GM12875 (cell line): ENCODE measurements around the gene CHMP4B.

Experiments used
- H3K4me3 ChIP-seq: one replicate; pipeline ENCODE4 v1.5.1; 2011; ENCODE audit warnings: low read depth, low read length, control low read depth
- TF ChIP-seq, protein P1 (sequence below): IDR thresholded peaks from 2 replicates; pipeline ENCODE4 v1.5.1; 2011; ENCODE audit warnings: low read depth, mild to moderate bottlenecking, control low read depth, inconsistent platforms, low read length, moderate library complexity, borderline replicate concordance; ENCODE audit not compliant: insufficient read depth

The CHMP4B gene

DNA sequence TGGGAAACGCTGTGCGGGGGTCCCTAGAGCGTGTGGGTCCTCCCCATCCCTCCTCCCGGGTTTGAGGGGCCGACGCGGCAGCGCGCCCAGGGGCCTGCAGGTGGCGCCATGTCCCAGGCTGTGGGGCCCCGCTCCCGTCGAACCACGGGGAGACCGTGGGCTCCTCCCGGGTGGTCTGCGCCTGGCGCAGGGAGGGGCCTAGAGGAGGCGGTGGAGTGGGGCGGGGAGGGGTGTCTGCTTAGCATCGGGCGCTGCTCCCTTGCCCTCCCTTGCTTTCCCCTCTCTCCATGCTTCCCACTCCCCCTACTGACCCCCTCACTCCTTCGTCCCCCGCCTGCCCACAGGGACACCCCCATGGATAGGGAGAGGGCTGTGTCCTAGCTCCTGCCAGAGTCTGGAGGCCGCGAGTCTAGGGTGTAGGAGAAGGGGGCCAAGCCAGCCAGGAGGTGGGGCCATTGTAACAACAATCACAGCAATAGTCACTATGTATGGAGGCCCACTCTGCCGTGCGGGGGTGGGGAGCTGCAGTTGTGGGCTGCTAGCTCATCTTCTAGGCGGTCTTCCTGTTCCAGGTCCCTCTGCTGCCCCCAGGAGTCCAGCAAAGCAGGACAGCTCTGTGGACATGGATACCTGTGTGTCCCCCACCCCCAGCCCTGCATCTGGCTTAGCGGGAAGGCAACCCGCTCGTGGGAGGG, 51.7 kb downstream of the CHMP4B start:
- H3K4me3 ChIP-seq, result no peak overlapping the region
- TF ChIP-seq, protein P1, sequence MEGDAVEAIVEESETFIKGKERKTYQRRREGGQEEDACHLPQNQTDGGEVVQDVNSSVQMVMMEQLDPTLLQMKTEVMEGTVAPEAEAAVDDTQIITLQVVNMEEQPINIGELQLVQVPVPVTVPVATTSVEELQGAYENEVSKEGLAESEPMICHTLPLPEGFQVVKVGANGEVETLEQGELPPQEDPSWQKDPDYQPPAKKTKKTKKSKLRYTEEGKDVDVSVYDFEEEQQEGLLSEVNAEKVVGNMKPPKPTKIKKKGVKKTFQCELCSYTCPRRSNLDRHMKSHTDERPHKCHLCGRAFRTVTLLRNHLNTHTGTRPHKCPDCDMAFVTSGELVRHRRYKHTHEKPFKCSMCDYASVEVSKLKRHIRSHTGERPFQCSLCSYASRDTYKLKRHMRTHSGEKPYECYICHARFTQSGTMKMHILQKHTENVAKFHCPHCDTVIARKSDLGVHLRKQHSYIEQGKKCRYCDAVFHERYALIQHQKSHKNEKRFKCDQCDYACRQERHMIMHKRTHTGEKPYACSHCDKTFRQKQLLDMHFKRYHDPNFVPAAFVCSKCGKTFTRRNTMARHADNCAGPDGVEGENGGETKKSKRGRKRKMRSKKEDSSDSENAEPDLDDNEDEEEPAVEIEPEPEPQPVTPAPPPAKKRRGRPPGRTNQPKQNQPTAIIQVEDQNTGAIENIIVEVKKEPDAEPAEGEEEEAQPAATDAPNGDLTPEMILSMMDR, result peak; percentile 91

DNA sequence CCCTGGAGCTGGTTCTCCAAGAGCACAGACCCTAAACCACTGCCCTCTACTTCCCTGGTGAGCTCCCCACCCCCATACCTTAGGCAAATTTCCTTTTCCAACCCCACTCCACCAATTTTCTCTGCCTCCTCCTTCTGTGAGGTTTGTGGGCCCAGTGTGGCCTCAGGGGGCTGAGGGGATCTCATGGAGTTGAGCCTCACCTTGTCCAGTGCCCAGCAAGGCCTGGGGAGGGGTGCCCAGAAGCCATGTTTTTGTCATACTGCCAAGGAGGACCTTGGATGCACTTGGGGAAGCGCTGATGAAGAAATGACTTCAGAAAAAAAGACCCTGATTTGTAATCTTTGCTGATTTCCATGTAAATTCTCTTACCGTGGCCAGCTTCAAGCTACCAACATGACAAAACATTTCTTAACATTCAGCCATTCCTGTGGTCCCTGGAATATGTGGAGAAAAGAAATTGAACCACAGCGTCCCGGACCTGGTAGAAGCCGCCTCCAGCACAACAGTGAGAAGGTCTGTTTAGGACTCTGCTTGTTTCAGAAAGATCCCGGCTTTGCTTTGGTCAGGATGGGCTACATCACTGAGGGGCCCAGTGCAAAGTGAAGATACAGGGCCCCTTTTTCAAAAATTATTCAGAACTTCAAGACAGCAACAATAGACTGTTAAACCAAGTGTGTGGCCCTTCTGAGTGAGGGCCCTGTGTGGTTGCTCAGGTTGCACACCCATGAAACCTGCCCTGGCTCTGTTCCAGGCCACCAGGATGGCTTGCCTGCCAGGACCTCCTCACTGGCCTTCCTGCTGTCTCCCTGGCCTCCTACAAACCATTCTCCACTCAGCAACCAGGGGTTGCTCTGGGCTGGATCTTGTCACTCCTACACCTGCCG, 52.5 kb downstream of the CHMP4B start:
- no peak overlapping the region for H3K4me3 ChIP-seq
- TF ChIP-seq, protein P1, result no peak

DNA sequence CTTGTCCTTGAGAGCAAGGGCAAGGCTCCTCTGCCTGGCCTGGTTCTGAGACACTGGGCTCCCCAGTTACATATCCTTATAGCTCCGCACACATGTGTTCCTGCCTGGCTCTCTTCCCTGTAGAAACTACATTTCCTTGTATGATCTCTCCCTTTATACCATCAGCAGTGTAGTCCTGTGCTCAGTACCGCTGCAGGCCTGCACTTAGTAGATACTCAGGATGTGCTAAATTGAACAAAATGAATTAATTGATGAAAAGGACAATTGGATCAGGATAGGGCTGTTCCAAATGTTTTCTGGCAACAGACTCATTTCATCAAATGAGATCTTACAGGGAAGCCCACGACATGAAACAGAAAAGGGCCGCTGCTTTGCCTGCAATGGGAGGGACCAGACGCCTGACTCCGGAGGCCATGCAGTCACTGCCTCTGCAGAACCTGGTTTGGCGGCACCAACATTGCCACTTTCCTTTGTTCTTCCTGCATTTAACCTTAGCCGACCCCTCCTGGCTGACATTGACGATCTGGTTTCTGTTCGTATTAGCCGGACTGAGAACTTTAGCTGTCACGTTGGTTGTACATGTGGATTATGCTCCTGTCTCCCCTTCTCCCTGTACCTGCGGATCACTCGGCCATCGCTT, 53.3 kb downstream of the CHMP4B start:
- no peak overlapping the region for H3K4me3 ChIP-seq
- TF ChIP-seq, protein P1, result no peak

DNA sequence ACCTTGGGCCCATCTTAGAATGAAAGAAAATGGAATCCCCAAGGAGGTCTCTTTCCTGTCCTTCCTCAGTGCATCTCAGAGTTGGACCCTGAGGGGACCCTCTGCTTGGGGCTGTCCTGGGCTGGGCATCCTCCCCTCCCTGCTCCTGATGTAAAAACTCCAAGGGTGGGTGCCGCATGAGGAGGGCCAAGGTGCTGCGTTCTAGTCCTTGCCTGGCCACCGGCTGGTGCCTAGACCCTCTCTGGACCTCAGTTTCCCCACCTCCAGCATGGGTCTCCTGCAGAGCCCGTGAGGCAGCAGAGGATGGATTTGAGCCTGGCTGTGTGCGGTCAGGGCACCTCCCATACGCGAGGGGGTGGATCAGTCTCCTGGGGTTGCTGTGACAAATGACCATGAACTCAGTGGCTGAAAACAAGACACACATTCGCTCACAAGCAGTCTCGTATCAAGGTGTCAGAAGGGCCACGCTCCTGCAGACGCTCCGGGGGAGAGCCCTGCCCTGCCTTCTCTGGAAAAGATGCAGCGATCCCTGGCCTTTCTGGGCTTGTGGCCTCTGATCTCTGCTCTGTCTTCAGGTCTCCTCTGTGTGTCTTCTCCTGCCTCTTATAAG, 54.7 kb downstream of the CHMP4B start:
- no peak overlapping the region for H3K4me3 ChIP-seq
- TF ChIP-seq, protein P1, result no peak

DNA sequence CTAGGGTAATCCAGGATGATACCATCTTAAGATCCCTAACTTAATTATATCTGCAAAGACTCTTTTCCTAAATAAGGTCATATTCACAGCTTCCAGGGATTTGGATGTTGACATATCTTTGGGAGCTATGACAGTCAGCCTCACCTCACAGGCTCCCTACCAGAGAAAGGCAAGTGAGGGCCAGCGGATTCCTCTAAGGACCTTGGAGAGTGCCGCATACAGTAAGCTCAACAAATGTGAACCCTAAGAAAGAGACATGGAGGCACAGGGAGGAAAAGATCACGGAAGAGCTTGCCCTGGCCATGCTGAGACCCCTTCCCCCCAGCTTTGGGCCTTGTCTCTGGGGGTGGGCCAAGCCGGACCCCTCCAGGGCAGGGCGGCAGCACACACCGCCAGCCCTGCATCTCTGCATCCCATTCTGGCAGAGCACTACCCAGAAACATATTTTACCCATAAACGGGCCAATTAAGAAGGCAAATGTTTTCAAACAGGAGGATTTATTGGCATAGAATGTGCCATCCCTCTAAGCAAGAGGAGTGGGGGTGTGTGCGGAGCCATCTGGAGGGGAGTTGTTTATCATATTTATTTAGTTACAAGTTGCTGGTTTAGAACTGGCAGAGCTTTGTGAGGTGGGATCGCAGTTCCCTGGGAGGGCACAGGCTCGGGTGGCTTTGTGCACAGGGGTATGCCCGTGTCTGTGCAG, 55.4 kb downstream of the CHMP4B start:
- TF ChIP-seq, protein P1, result no peak
- H3K4me3 ChIP-seq, result no peak overlapping the region

DNA sequence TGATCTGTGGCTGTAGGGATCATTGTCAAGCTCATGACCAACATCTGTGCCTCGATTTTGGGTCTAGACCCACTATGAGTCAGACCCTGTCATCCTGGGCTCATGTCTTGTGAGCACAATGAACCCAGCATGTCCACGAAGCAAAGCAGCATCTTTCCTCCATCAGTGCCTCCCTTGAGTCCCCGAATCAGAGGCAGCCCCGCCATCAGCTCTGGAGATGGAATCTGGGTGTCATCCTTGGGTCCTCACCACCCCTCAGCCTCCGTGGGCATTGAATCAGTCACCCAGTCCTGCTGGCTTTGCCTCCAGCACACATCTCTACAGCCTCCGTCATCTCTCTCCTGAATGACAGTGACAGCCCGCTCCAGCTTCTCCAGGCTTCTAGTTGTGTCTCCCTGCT, 56.9 kb downstream of the CHMP4B start:
- TF ChIP-seq, protein P1, result no peak

More for the DNA sequence above, 56.9 kb downstream of the CHMP4B start:
- H3K4me3 ChIP-seq, result no peak overlapping the region
